Measurements from ENCODE around the gene ATP2B2. TPM values are rescaled to one million over a fixed set of nuclear protein-coding genes. Genes with fewer than 3 reads are reported as not detected.

Gene ATP2B2
- total and polyA plus RNA-seq, 9 of the 15 experiments (the other 6 are each of a cell fraction or from before 2014, with no cell fraction given) = 0.06 TPM; not detected in 8

DNA sequence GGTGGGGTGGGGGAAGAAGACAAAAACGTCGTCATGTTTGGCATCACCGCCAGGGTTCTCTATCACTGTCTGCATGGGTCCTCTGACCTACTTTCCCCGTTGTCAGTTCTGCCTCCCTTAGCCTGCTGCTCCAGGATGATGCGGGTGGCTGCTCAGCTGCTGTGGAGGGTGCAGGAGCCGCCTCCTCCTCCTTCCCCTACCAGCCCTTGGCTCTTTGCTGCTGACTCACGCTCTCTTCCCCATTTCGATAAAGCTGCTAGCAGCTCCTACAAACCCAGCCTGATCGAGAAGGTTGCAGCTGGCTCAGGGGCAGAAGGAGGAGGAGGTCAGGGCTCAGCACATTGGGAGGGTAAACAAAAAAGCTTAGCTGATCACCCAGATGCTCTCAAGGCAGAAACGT is 135.0 kb downstream of the ATP2B2 start:
- H3K9me1 ChIP-seq (ENCODE audit: control insufficient read depth, insufficient read depth, low read length) = no peaks in the 10 kb centered on the region
- no peak overlapping the region for H3K9ac ChIP-seq (ENCODE audit: insufficient read depth in 1 of 2, low read depth in 2 of 2, low read length in 2 of 2)
- in situ Hi-C loops (cut with MboI) = no loop called here
- no peaks in the 10 kb centered on the region for H3K36me3 ChIP-seq (ENCODE audit: control insufficient read depth, insufficient read depth, low read length)
- peaks cover 5 to 11% of the 10 kb centered on the region in 2 experiments; a peak in 3 of 5 replicates for H3K4me1 ChIP-seq (replicated peaks in 1 of 2; ENCODE audit: control insufficient read depth in 2 of 2, insufficient read depth in 2 of 2, low read length in 2 of 2)
- intact Hi-C loops (cut with micrococcal nuclease) = no loop called here
- no peak overlapping the region; the same call in 1 of the 2 replicates for H3K4me2 ChIP-seq (ENCODE audit: insufficient read depth, low read length)
- peaks cover 7% of the 10 kb centered on the region; the same call in 1 of the 2 replicates for H4K20me1 ChIP-seq (replicated peaks; ENCODE audit: control insufficient read depth, insufficient read depth, low read length)
- no peaks in the 10 kb centered on the region for H3K79me2 ChIP-seq (ENCODE audit: control insufficient read depth, insufficient read depth, low read length)
- ChIA-PET POLR2A (interaction anchor here (0.6 to 2.2 kb wide), 2 partner anchors 10 to 12 kb away, joined by 3 to 9 read pairs; no protein-coding TSS in a partner anchor), CTCF (ENCODE audit: low intra/inter-chr PET ratio) (no interaction called here)
- no peak overlapping the region for H3K4me3 ChIP-seq
- peaks cover 0 to 26% of the 10 kb centered on the region in 2 experiments for H3K27me3 ChIP-seq (ENCODE audit: control insufficient read depth in 2 of 2, insufficient read depth in 2 of 2, low read length in 2 of 2)
- H2AFZ ChIP-seq (ENCODE audit: low read depth, low read length) = no peak overlapping the region
- ATAC-seq (peak; percentile 88), FAIRE-seq (peak; percentile 91), DNase-seq (ENCODE audit: extremely low read depth in 1 of 4, low spot score in 3 of 4) (peak; percentile 61 to 78 (median 72))
- H3K9me3 ChIP-seq (replicated peaks; ENCODE audit: control insufficient read depth, insufficient read depth, low read depth, low read length) = no peaks in the 10 kb centered on the region
- WGBS (ENCODE audit: insufficient coverage, low coverage, missing lambda C conversion rate) = 0% methylated on average over 9 of the region's 10 CpGs
- H3K27ac ChIP-seq (ENCODE audit: extremely low read depth, low read depth, low read length) = no peak overlapping the region
- BruUV-seq (replicated peaks) = no TSS peak
- TF ChIP-seq, protein P1, sequence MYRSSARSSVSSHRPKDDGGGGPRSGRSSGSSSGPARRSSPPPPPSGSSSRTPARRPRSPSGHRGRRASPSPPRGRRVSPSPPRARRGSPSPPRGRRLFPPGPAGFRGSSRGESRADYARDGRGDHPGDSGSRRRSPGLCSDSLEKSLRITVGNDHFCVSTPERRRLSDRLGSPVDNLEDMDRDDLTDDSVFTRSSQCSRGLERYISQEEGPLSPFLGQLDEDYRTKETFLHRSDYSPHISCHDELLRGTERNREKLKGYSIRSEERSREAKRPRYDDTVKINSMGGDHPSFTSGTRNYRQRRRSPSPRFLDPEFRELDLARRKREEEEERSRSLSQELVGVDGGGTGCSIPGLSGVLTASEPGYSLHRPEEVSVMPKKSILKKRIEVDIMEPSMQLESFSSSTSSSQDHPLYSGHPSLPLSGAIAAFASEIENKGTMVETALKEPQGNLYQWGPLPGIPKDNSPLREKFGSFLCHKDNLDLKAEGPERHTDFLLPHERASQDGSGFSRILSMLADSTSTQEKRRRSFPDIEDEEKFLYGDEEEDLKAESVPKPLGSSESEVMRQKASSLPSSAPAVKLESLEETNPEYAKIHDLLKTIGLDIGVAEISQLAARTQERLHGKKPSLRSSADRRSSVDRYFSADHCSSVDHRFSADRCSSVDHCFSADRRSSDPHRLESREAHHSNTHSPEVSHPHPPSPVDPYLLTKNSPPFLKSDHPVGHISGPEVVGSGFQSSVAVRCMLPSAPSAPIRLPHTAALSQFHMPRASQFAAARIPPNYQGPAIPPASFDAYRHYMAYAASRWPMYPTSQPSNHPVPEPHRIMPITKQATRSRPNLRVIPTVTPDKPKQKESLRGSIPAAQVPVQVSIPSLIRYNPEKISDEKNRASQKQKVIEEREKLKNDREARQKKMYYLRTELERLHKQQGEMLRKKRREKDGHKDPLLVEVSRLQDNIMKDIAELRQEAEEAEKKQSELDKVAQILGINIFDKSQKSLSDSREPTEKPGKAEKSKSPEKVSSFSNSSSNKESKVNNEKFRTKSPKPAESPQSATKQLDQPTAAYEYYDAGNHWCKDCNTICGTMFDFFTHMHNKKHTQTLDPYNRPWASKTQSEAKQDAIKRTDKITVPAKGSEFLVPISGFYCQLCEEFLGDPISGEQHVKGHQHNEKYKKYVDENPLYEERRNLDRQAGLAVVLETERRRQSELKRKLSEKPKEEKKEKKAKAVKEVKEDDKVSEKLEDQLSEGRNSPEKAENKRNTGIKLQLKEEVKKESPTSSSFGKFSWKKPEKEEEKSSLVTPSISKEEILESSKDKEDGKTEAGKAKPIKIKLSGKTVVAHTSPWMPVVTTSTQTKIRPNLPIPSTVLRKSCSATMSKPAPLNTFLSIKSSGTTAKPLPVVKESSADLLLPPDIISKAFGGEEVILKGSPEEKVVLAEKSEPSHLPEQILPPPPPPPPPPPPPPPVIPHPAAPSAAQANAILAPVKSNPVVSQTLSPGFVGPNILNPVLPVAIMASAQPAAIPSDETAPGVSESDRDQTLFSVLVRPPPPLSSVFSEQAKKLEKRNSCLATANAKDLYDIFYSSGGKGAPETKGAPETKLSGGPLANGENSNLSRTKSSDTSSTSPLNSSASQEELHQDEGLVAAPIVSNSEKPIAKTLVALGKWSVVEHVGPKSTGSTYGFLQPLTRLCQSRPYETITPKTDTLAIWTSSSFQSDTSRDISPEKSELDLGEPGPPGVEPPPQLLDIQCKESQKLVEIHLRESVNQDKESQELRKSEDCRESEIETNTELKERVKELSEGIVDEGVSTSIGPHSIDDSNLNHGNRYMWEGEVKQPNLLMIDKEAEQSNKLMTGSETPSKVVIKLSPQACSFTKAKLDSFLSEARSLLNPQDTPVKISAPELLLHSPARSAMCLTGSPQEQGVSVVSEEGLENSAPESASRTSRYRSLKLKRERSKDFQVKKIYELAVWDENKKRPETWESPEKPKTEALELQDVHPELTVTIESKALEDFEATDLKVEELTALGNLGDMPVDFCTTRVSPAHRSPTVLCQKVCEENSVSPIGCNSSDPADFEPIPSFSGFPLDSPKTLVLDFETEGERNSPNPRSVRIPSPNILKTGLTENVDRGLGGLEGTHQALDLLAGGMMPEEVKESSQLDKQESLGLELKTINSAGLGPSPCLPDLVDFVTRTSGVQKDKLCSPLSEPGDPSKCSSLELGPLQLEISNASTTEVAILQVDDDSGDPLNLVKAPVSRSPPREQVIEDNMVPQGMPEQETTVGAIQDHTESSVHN (IDR thresholded peaks at IDR 0.05; ENCODE audit: borderline replicate concordance in 1 of 2, low read depth in 1 of 2) = no peak
- TF ChIP-seq ELF1 (tag; IDR thresholded peaks at IDR 0.05) = no peak
- no peak for TF ChIP-seq RBM22 (IDR thresholded peaks at IDR 0.05; ENCODE audit: low read depth, low read length, poor library complexity, severe bottlenecking)
- peak; percentile 95 for TF ChIP-seq NFE2 (IDR thresholded peaks at IDR 0.05; ENCODE audit: low read depth)
- no peak for TF ChIP-seq ESRRA (IDR thresholded peaks at IDR 0.05; ENCODE audit: borderline replicate concordance, low read depth)
- no peak for TF ChIP-seq KLF10 (CRISPR knock-in tag; IDR thresholded peaks at IDR 0.05)
- no peak for TF ChIP-seq ILF3 (IDR thresholded peaks at IDR 0.05; ENCODE audit: borderline replicate concordance)
- TF ChIP-seq ZNF316 (IDR thresholded peaks at IDR 0.05) = peak; percentile 81
- TF ChIP-seq KHSRP (IDR thresholded peaks at IDR 0.05) = no peak
- no peak for TF ChIP-seq MECOM (CRISPR knock-in tag; IDR thresholded peaks at IDR 0.05)
- TF ChIP-seq YY1 (IDR thresholded peaks at IDR 0.05; ENCODE audit: borderline replicate concordance in 1 of 3, control insufficient read depth in 1 of 3, extremely low read depth in 1 of 3, insufficient read depth in 3 of 3, insufficient read length in 1 of 3, insufficient replicate concordance in 2 of 3, low read depth in 1 of 3, low read length in 2 of 3) = no peak
- TF ChIP-seq TRIM24 (IDR thresholded peaks at IDR 0.05) = 0 out of 4 replicates have a peak, but pooled peaks of 1 of the 2 experiments have one; percentile 9
- TF ChIP-seq ZNF77 (CRISPR knock-in tag; IDR thresholded peaks at IDR 0.05) = no peak
- TF ChIP-seq, protein P2, sequence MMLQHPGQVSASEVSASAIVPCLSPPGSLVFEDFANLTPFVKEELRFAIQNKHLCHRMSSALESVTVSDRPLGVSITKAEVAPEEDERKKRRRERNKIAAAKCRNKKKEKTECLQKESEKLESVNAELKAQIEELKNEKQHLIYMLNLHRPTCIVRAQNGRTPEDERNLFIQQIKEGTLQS (IDR thresholded peaks at IDR 0.05) = peak; percentile 33; the same call in 1 of the 2 replicates
- TF ChIP-seq, protein P2 (CRISPR knock-in tag; conservative IDR thresholded peaks at IDR 0.05) = no peak
